Brain microvascular endothelial cell (primary cell): ENCODE data around the gene NAALAD2.
"Not testable (repeated sequence)": the region's sequence is repeated elsewhere in the genome, so short reads cannot be mapped to it uniquely, and the experiment has no call there.

Source experiments
- DNase-seq: peaks from one replicate; pipeline ENCODE4 v3.0.0-alpha.2; 2020
- H3K27ac ChIP-seq: fragments of 250-450 bp; sonication (Bioruptor Pico); 2 replicates; pipeline ENCODE4 v1.5.1; 2020; ENCODE audit warnings: mild to moderate bottlenecking, moderate library complexity
- H3K27me3 ChIP-seq: fragments of 250-450 bp; sonication (Bioruptor Pico); replicated peaks from 2 replicates; pipeline ENCODE4 v1.5.1; 2020; ENCODE audit warnings: mild to moderate bottlenecking
- H3K36me3 ChIP-seq: fragments of 250-450 bp; sonication (Bioruptor Pico); replicated peaks from 2 replicates; pipeline ENCODE4 v1.5.1; 2020; ENCODE audit warnings: mild to moderate bottlenecking
- H3K4me3 ChIP-seq: 2 replicates; pipeline ENCODE4 v1.5.1; 2011; ENCODE audit warnings: low read depth, mild to moderate bottlenecking, control low read depth, low read length, moderate library complexity
- CTCF ChIP-seq: IDR thresholded peaks from 2 replicates; pipeline ENCODE4 v1.5.1; 2011; ENCODE audit warnings: low read depth, mild to moderate bottlenecking, moderate library complexity, low read length, control low read depth, inconsistent platforms; ENCODE audit errors: missing control alignments
- in situ Hi-C: cut with HindIII; loops from 2 replicates; pipeline ENCODE4 v1.10.0; 2017; ENCODE audit warnings: low sequenced_read_pairs, low pct_ligation_motif_present

NAALAD2 gene

GRCh38 chr11:90134478-90135003 lies at the start of gene NAALAD2:
NAALAD2 (plus strand) TSS chr11:90134663; CDS start chr11:90134759, 96 bp downstream.
- no peaks in the 10 kb centered on the region for H3K36me3 ChIP-seq
- in situ Hi-C loops, result no loop called here
- peak within 1 kb of the TSS; percentile 68 for H3K4me3 ChIP-seq
- no peak within 1 kb of the TSS for H3K27ac ChIP-seq
- no peak for TF ChIP-seq CTCF
- DNase-seq, result peak; percentile 22
- no peaks in the 10 kb centered on the region for H3K27me3 ChIP-seq

- H3K27ac ChIP-seq, H3K27me3 ChIP-seq, DNase-seq, H3K4me3 ChIP-seq, in situ Hi-C loops, H3K36me3 ChIP-seq: not testable (repeated sequence)
Observed at GRCh38 chr11:90085650-90086049, 48.8 kb upstream of the NAALAD2 start, which contains the start of gene UBTFL1. UBTFL1 (plus strand) TSS chr11:90085950; CDS start chr11:90085950, 0 bp downstream.

GRCh38 chr11:90088731-90089130 lies 45.7 kb upstream of the NAALAD2 start:
- H3K27ac ChIP-seq, H3K27me3 ChIP-seq, DNase-seq, H3K36me3 ChIP-seq, H3K4me3 ChIP-seq, in situ Hi-C loops: not testable (repeated sequence)

- H3K27me3 ChIP-seq, in situ Hi-C loops, DNase-seq, H3K36me3 ChIP-seq, H3K27ac ChIP-seq, H3K4me3 ChIP-seq: not testable (repeated sequence)
Observed at GRCh38 chr11:90095230-90095924, 39.1 kb upstream of the NAALAD2 start.

- in situ Hi-C loops, H3K36me3 ChIP-seq, H3K4me3 ChIP-seq, H3K27me3 ChIP-seq, DNase-seq, H3K27ac ChIP-seq: not testable (repeated sequence)
Observed at GRCh38 chr11:90098261-90098660, 36.2 kb upstream of the NAALAD2 start.

- Histone ChIP-seq H3K4me3 (no peak overlapping the region), H3K27me3 (no peaks in the 10 kb centered on the region), H3K36me3 (no peaks in the 10 kb centered on the region), H3K27ac (no peak overlapping the region)
- in situ Hi-C loops, result no loop called here
- no peak for DNase-seq
- TF ChIP-seq CTCF, result no peak
Observed at GRCh38 chr11:90100431-90100830, 34.0 kb upstream of the NAALAD2 start.

- Histone ChIP-seq H3K36me3 (no peaks in the 10 kb centered on the region), H3K27me3 (no peaks in the 10 kb centered on the region), H3K27ac (no peak overlapping the region), H3K4me3 (no peak overlapping the region)
- no peak for DNase-seq
- TF ChIP-seq CTCF, result peak; percentile 19
- in situ Hi-C loops, result no loop called here
Observed at GRCh38 chr11:90113541-90113940, 20.9 kb upstream of the NAALAD2 start.

- DNase-seq, result no peak
- TF ChIP-seq CTCF, result no peak
- Histone ChIP-seq H3K27ac (no peak overlapping the region), H3K36me3 (no peaks in the 10 kb centered on the region), H3K27me3 (no peaks in the 10 kb centered on the region), H3K4me3 (no peak overlapping the region)
- in situ Hi-C loops, result no loop called here
Observed at GRCh38 chr11:90120191-90120590, 14.3 kb upstream of the NAALAD2 start.
